Stimulated activated CD8-positive, alpha-beta memory T cell treated with anti-CD3 and anti-CD28 coated beads, Interleukin-7, amount 100 ng/mL, for 1 hour (primary cell): Measurements from ENCODE around the gene PARP11.

ENCODE experiments used
- DNase-seq, 2 donors: peaks; one replicate each; pipeline ENCODE4 v3.0.0-alpha.2; 2020; ENCODE audit warnings: low read depth in 2 of 2

Gene PARP11

GRCh38 chr12:3770891-3771290 lies 102.3 kb downstream of the PARP11 start:
- DNase-seq = no peak

GRCh38 chr12:3768911-3769447 lies 104.2 kb downstream of the PARP11 start:
- DNase-seq = no peak

- no peak for DNase-seq
Observed at GRCh38 chr12:3761116-3761735, 112.0 kb downstream of the PARP11 start.

GRCh38 chr12:3759878-3760277 lies 113.3 kb downstream of the PARP11 start:
- no peak for DNase-seq
